Stimulated activated CD8-positive, alpha-beta memory T cell treated with anti-CD3 and anti-CD28 coated beads, Interleukin-15, amount 100 ng/mL, for 4 hours (primary cell): ENCODE results near the gene TRABD.

ENCODE experiments used
- DNase-seq, 2 donors: peaks; one replicate each; pipeline ENCODE4 v3.0.0-alpha.2; 2020; ENCODE audit warnings: low read depth in 2 of 2

TRABD gene

GRCh38 chr22:50186761-50187523 is 1.2 kb downstream of the TRABD start:
- no peak for DNase-seq

- DNase-seq, result no peak
Observed at GRCh38 chr22:50188356-50188755, 2.6 kb downstream of the TRABD start.

GRCh38 chr22:50189184-50189848 is 3.6 kb downstream of the TRABD start:
- no peak for DNase-seq

GRCh38 chr22:50189849-50190181 is 4.1 kb downstream of the TRABD start:
- no peak for DNase-seq

GRCh38 chr22:50190182-50190940 is 4.6 kb downstream of the TRABD start:
- peak; percentile 46 to 65 for DNase-seq

GRCh38 chr22:50190941-50191741 is 5.4 kb downstream of the TRABD start:
- peak; percentile 53 to 56 for DNase-seq

- no peak for DNase-seq
Observed at GRCh38 chr22:50192436-50193204, 6.9 kb downstream of the TRABD start.

GRCh38 chr22:50193621-50194020 is 7.9 kb downstream of the TRABD start:
- DNase-seq, result no peak

GRCh38 chr22:50194037-50194805 is 8.5 kb downstream of the TRABD start:
- no peak for DNase-seq

GRCh38 chr22:50196256-50196655 is 10.5 kb downstream of the TRABD start:
- DNase-seq, result no peak

GRCh38 chr22:50197000-50197800 is 11.5 kb downstream of the TRABD start:
- DNase-seq, result no peak

- no peak for DNase-seq
Observed at GRCh38 chr22:50197856-50198623, 12.3 kb downstream of the TRABD start.

GRCh38 chr22:50198624-50199017 is 12.9 kb downstream of the TRABD start:
- DNase-seq, result no peak

GRCh38 chr22:50199251-50199721 is 13.6 kb downstream of the TRABD start:
- no peak for DNase-seq

- no peak for DNase-seq
Observed at GRCh38 chr22:50199829-50200460, 14.2 kb downstream of the TRABD start.

GRCh38 chr22:50200461-50201190 is 14.9 kb downstream of the TRABD start, which contains the start of gene SELENOO:
Gene SELENOO (plus strand): TSS chr22:50201011. CDS start chr22:50201037, 26 bp downstream.
- DNase-seq, result peak; percentile 82 to 83
